HT1080 (cell line): Measurements from ENCODE around the gene SLC25A30. TPM values are rescaled to one million over a fixed set of nuclear protein-coding genes. Genes with fewer than 3 reads are reported as not detected.

ENCODE experiments used
- DNase-seq: peaks from one replicate; pipeline ENCODE4 v3.0.0-alpha.2; 2015; ENCODE audit warnings: low read depth
- polyA plus RNA-seq, 2 experiments: library from polyadenylated mRNA; depleted of rRNA; stranded (reverse); fragments of >200 nt; gene quantifications; 2 replicates each; pipeline ENCODE4 v1.2.3, GENCODE V29; 2015
- total RNA-seq: library from RNA; depleted of rRNA; stranded (reverse); fragments of >200 nt; shearing (Covaris generic); gene quantifications from 2 replicates; pipeline ENCODE4 v1.2.3, GENCODE V29; 2014; rRNA removed

SLC25A30 gene
- total RNA-seq, result 3.0 and 12.9 TPM in 2 replicates
- 4.9 and 5.7 TPM in 2 replicates for polyA plus RNA-seq (2015; cell fraction: cytosol; rRNA removed)
- polyA plus RNA-seq (2015; cell fraction: nucleus; rRNA removed), result 3.8 and 5.4 TPM in 2 replicates

GRCh38 chr13:45417790-45418534, at the start of gene SLC25A30:
Gene SLC25A30, minus strand, starts transcription at chr13:45418373. Its CDS starts 6,948 bp downstream, at chr13:45411425.
- peak; percentile 86 for DNase-seq

- no peak for DNase-seq
These were observed 48.2 kb upstream of the SLC25A30 start for GRCh38 chr13:45466359-45466758.

DNA sequence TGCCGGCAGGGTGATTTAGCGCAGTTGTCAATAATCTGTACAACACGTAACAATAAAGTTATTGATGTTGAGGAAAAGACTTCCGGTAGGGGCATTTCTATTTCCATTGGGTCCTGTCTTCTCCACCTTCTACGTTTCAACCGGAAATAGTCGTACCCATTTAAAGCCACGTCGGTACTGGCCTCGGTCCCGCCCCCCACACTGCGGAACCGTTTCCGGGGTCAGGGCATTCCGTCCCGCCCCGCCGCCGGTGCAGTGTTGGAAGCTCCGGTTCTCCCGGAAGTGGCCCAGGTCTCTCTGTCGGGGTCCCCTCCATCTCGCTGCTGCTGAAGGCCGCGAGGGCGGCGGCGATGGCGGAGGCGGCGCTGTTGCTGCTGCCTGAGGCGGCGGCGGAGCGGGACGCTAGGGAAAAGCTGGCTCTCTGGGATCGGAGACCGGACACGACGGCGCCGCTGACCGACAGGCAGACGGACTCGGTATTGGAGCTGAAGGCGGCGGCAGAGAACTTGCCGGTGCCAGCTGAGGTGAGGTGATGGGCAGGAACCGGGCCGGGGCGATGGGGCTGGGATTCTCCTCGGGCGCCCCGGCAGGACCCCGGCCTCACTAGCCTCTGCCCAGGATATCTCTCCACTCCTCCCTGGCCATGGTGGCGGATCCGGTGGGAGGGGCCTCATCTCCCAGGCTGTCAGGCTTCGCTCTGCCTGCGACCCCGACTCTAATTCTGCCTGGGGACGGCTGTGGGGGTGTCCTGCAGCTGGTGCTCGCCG, 46.7 kb upstream of the SLC25A30 start, which contains the start of gene COG3:
Gene COG3 (plus strand): TSS at position 253 of the 767 bp plus-strand sequence. CDS start 98 bp downstream, at position 351.
- peak; percentile 98 for DNase-seq

GRCh38 chr13:45464141-45464686, 46.0 kb upstream of the SLC25A30 start:
- no peak for DNase-seq

DNA sequence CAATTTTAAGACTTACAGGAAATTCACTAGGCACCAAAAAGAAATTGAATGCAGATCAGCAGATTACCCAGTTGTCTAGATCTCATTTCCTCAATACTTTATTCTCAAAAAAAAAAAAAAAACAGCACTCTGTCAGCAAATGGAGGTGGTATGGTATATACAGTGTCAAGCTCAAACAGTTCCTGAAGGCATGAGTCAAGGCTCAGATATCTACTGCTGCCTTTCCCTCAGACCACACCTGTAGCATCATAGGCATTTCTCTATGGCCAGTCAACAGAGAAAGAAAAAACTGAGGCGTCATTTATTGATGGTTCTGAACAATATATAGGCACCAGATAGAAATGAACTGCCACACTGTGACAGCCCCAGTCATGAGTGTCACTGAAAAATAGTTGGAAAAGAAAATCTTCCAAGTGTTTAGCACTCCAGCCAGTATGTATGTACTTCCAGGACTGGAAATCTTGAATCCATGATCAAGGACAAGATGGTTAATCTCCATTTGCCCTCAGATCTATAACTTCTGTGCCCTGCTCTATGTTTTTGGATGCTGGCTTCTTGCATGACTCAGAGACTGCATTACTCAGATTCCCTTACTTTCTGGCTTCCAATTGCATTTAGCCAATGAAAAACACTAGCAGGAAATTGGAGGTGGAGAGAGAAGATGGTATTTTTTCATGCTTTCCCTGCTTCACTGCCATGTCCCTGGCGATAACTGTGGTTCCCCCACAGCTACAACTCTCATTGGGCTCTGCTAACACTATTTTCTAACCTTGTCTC, 38.2 kb upstream of the SLC25A30 start:
- DNase-seq, result peak; percentile 72

GRCh38 chr13:45454204-45454603, 36.0 kb upstream of the SLC25A30 start:
- no peak for DNase-seq

- DNase-seq, result no peak
These were observed 33.1 kb upstream of the SLC25A30 start for GRCh38 chr13:45451282-45451681.

DNA sequence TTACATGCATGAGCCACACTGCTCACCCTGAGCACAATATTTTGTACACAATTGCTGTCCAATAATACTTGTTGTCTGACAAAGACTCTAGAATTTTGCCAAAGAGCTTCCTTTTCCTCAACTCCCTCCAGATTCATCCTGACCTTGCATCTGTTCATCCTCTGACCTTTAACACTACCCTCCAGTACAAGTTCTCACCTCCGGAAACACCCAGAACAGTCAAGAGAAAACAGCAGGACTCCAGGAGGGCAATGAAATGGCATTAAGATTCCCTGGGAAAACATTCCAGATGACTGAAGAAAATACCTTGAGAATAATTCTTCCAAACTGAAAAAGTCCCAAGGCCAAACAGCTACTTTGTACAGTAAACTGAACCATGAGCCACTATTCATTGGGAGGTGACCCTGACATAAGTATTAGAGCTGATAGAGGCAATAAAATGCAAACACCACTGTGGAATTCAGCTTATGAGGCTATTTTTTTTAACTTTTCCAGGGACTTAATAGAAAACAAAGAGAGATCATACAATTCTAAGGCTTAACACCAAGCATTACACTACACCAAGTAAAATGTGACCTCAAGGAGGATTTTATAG, 30.9 kb upstream of the SLC25A30 start:
- DNase-seq, result no peak

GRCh38 chr13:45447050-45447661, 29.0 kb upstream of the SLC25A30 start:
- no peak for DNase-seq

GRCh38 chr13:45446181-45446580, 28.0 kb upstream of the SLC25A30 start:
- peak; percentile 39 for DNase-seq

DNA sequence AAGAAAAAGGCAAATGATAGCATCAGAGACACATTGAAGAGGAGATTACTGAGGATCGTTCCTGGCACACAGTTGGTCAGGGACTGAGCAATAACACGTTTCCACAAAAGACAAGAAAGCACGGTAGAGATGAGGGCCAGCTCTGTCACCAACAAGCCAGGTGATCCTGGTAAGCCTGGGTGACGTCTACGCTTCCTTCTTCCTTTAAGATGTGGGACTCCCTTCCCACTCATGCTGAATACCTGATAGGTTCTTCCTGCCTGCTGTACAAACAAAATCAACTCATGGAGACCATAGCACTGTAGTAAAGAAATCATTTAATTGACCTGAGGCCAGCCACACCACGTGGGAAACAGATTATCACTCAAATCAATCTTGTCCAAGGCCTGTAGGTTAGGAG, 26.9 kb upstream of the SLC25A30 start:
- DNase-seq, result no peak

DNA sequence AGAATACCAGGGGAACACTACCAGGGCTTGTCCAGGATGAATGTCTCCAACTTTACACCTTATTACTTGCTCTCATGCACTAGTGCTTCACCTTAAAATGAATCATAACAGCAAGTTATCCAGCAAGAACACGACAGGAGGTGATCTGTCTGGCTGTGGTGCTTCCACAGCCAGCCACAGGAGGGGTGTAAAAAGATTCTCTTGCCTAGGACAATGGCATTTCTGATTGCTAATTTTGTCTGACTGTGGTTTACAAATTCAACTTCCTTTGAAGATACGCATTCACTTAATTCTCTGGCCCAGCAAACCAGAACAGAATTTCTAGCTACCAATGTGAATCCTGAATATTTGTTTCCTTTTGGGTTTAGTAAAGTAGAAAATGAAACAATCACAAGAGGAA, 23.5 kb upstream of the SLC25A30 start:
- DNase-seq, result peak; percentile 72

DNA sequence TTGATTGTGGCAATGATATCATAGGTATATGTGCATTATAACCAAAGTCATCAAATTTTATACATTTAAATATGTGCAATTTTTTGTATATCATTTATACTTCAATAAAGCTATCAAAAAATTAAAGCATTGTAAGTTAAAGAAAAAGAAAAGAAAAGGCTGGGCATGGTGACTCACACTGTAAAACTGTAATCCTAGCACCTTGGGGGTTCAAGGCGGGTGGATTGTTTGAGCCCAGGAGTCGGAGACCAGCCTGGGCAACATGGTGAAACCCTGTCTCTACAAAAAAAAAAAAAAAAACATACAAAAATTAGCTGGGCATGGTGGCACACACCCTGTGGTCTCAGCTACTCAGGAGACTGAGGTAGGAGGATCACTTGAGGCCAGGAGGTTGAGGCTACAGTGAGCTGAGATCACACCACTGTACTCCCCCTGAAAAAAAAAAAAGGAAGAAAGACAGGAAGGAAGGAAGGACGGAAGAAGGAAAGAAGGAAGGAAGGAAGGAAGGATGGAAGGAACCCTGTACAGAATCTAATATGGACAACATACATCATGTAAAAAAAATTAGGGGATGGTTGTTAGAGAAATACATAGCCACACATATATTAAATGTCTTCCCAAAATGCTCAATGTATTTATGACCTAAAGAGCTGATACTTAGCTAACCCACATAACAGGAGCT, 21.7 kb upstream of the SLC25A30 start:
- no peak for DNase-seq

- DNase-seq, result no peak
These were observed 20.8 kb upstream of the SLC25A30 start for GRCh38 chr13:45439008-45439407.

DNA sequence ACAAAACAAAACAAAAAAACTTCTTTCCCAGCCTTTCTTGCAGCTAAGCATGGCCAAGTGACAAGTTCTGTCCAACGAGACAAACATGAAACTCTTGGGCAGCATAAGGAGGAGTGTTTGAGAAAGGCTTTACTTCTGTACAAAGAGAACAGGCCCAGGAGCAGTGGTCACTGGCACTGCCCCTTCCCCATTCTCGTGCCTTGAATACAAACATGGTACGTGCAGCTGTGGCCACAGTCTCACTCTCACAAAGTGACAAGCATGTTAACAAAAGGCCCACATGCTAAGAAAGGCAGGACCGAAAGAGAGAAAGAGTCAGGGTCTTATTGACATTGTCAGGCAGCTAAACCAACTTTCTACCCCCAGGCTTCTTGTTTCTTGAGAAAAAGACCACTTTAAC, 19.8 kb upstream of the SLC25A30 start:
- no peak for DNase-seq

GRCh38 chr13:45436953-45437352, 18.8 kb upstream of the SLC25A30 start:
- no peak for DNase-seq

DNA sequence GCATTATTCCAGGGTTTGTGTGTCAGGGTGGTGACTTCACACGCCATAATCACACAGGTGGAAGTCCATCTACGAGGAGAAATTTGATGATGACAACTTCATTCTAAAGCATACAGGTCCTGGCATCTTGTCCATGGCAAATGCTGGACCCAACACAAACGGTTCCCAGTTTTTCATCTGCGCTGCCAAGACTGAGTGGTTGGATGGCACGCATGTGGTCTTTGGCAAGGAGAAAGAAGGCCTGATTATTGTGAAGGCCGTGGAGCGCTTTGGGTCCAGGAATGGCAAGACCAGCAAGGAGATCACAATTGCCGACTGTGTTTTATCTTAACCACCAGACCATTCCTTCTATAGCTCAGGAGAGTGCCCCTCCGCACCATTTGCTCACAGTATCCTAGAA, 18.2 kb upstream of the SLC25A30 start:
- DNase-seq, result no peak

- no peak for DNase-seq
These were observed 16.6 kb upstream of the SLC25A30 start for GRCh38 chr13:45434556-45435371.

DNA sequence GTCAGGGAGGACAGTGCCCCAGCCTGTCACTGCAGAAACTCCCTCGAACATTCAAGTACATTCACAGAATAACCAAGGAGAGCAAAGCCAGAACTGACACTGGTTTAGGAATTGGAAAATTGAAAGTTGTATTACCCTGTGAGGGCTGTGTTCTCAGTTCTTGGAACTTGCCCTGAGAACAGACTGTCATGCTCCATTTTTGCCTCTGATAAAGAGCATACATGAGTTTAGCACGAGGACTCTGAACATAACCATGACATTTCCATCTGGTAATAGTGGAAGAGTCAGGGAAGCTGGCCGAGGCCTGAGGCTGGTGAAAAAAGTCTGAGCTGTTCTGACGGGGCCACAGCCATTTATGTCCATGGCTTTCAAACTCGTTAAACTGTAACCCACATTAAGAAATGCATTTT, 15.2 kb upstream of the SLC25A30 start:
- DNase-seq, result no peak
